Transverse colon (tissue), 4 donors: ENCODE measurements around the gene PDE8B. TPM values are rescaled to one million over a fixed set of nuclear protein-coding genes. Genes with fewer than 3 reads are reported as not detected.

ENCODE experiments used
- DNase-seq: peaks from one replicate; pipeline ENCODE4 v3.0.0-alpha.2; 2019
- H3K27ac ChIP-seq, 4 donors: fragments of 200-600 bp; sonication (generic); 2 replicates each; pipeline ENCODE4 v1.5.1; 2016 to 2018; ENCODE audit warnings: inconsistent platforms in 4 of 4
- H3K27me3 ChIP-seq: fragments of 200-600 bp; sonication (generic); 2 replicates; pipeline ENCODE4 v1.5.1; 2017; ENCODE audit warnings: inconsistent platforms
- H3K36me3 ChIP-seq, 4 donors: fragments of 200-600 bp; sonication (generic); 2 replicates each; pipeline ENCODE4 v1.5.1; 2017 to 2019; ENCODE audit warnings: inconsistent platforms in 4 of 4
- H3K4me1 ChIP-seq, 4 donors: fragments of 200-600 bp; sonication (generic); 2 replicates each; pipeline ENCODE4 v1.5.1; 2017 to 2020; ENCODE audit warnings: inconsistent platforms in 4 of 4
- H3K4me3 ChIP-seq, 4 donors: fragments of 200-600 bp; sonication (generic); 1 replicate in 1 of 4; 2 replicates in 3 of 4; pipeline versions ENCODE4 v1.5.1 to v1.6.1; 2017 to 2019; ENCODE audit warnings: inconsistent platforms in 4 of 4
- H3K9me3 ChIP-seq, 2 donors: fragments of 200-600 bp; sonication (generic); 2 replicates each; pipeline ENCODE4 v1.5.1; 2017 to 2019; ENCODE audit warnings: inconsistent platforms in 2 of 2
- CTCF ChIP-seq, 5 experiments: fragments of 200-600 bp in 3 of 5; fragments of 450-650 bp in 2 of 5; sonication (generic) in 3 of 5; IDR thresholded peaks; 1 replicate in 2 of 5; 2 replicates in 3 of 5; pipeline ENCODE4 v1.5.1; 2016 to 2017; ENCODE audit warnings: antibody characterized with exemption in 5 of 5, inconsistent platforms in 3 of 5, mild to moderate bottlenecking in 2 of 5, moderate library complexity in 1 of 5
- EP300 ChIP-seq: sonication (generic); formaldehyde crosslinking; IDR thresholded peaks from one replicate; pipeline ENCODE4 v1.6.1; 2017; ENCODE audit warnings: antibody characterized with exemption, low read depth
- POLR2A ChIP-seq: fragments of 450-650 bp; IDR thresholded peaks from one replicate; pipeline ENCODE4 v1.6.1; 2016; ENCODE audit warnings: antibody characterized with exemption, mild to moderate bottlenecking, moderate library complexity
- POLR2AphosphoS5 ChIP-seq, 3 donors: sonication (generic); formaldehyde crosslinking; IDR thresholded peaks; one replicate each; pipeline ENCODE4 v1.6.1; 2016; ENCODE audit warnings: antibody characterized with exemption in 3 of 3
- WGBS, 2 donors: methylation state at CpG; one replicate each; pipeline ENCODE4 v1.1.5; 2018; ENCODE audit warnings: low coverage in 1 of 2; 5-methylcytosine and 5-hydroxymethylcytosine counted together
- in situ Hi-C, 4 donors: fragments of 200-750 bp; cut with MboI; loops; one replicate each; pipeline versions ENCODE4 v1.15.0 to v1.15.1; 2017; ENCODE audit warnings: low sequenced_read_pairs in 3 of 4, low pct_ligation_motif_present in 1 of 4, low pct_unique_long_range_greater_than_20kb in 1 of 4
- intact Hi-C: fragments of 100-400 bp; cut with DNase I; formaldehyde crosslinking; loops from one replicate; pipeline ENCODE4 v1.15.1; 2023; ENCODE audit warnings: low total_unique reads
- total RNA-seq, 4 donors: library from RNA; depleted of rRNA; stranded (reverse); fragments of >200 nt; gene quantifications; one replicate each; pipeline ENCODE4 v1.1.0, GENCODE V29; 2016

The PDE8B gene
- total RNA-seq, 4 donors from 2014 or later = 0.40 to 22.4 (median 1.2) TPM

- peaks cover 0 to 15% (median 9%) of the 10 kb centered on the region in 4 donors for H3K4me1 ChIP-seq
- in situ Hi-C loops (no loop called here), intact Hi-C loops (no loop called here)
- H3K27ac ChIP-seq = peak overlapping the region in 1 of 4 donors; percentile 67
- 64 to 86% methylated on average over 7 to 12 of the region's 12 CpGs for WGBS, 2 donors
- no peak for TF ChIP-seq POLR2A
- TF ChIP-seq EP300 = no peak
- TF ChIP-seq CTCF (IDR thresholded peaks at IDR 0.05) = no peak
- no peak overlapping the region for H3K4me3 ChIP-seq
- H3K9me3 ChIP-seq = no peaks in the 10 kb centered on the region
- no peaks in the 10 kb centered on the region for H3K36me3 ChIP-seq
- no peak for DNase-seq
- H3K27me3 ChIP-seq = no peaks in the 10 kb centered on the region
Measured at GRCh38 chr5:77308154-77308960, 97.9 kb downstream of the PDE8B start.

GRCh38 chr5:77309140-77309539 lies 98.7 kb downstream of the PDE8B start:
- Histone ChIP-seq H3K27ac (no peak overlapping the region), H3K9me3 (no peaks in the 10 kb centered on the region), H3K4me3 (no peak overlapping the region), H3K36me3 (no peaks in the 10 kb centered on the region), H3K27me3 (no peaks in the 10 kb centered on the region), H3K4me1 (peaks cover 0 to 15% (median 9%) of the 10 kb centered on the region in 4 donors)
- TF ChIP-seq POLR2AphosphoS5 (IDR thresholded peaks at IDR 0.05) (no peak), POLR2A (no peak), EP300 (no peak), CTCF (IDR thresholded peaks at IDR 0.05) (no peak)
- no peak for DNase-seq
- in situ Hi-C loops (no loop called here), intact Hi-C loops (no loop called here)
- WGBS, 2 donors = 86 to 87% methylated on average over 2 of the region's 2 CpGs

GRCh38 chr5:77310494-77311213 lies 100.2 kb downstream of the PDE8B start:
- intact Hi-C loops = no loop called here
- Histone ChIP-seq H3K36me3 (no peaks in the 10 kb centered on the region), H3K27me3 (no peaks in the 10 kb centered on the region), H3K4me3 (no peak overlapping the region), H3K4me1 (peaks cover 0 to 13% (median 8%) of the 10 kb centered on the region in 4 donors), H3K27ac (no peak overlapping the region), H3K9me3 (no peaks in the 10 kb centered on the region)
- DNase-seq = no peak
- TF ChIP-seq POLR2AphosphoS5 (IDR thresholded peaks at IDR 0.05) = no peak
- no peak for TF ChIP-seq EP300
- no peak for TF ChIP-seq POLR2A
- no peak for TF ChIP-seq CTCF (IDR thresholded peaks at IDR 0.05)
- in situ Hi-C loops = no loop called here
- WGBS, 2 donors = 51 to 70% methylated on average over 3 to 4 of the region's 4 CpGs

GRCh38 chr5:77311214-77311571 lies 100.7 kb downstream of the PDE8B start:
- Histone ChIP-seq H3K9me3 (no peaks in the 10 kb centered on the region), H3K27me3 (no peaks in the 10 kb centered on the region), H3K4me3 (no peak overlapping the region), H3K4me1 (peaks cover 0 to 13% (median 8%) of the 10 kb centered on the region in 4 donors), H3K27ac (no peak overlapping the region), H3K36me3 (no peaks in the 10 kb centered on the region)
- in situ Hi-C loops (no loop called here), intact Hi-C loops (no loop called here)
- DNase-seq = no peak
- TF ChIP-seq CTCF (IDR thresholded peaks at IDR 0.05) (no peak), POLR2A (no peak), POLR2AphosphoS5 (IDR thresholded peaks at IDR 0.05) (no peak), EP300 (no peak)
- WGBS, 2 donors = 67% methylated on average over 1 of the region's 1 CpG; no CpG with 5 or more reads in 1 of the 2 donors
